NCI-H1105 (cell line): Measurements from ENCODE around the gene CCAR1.
"Not testable (repeated sequence)": the region's sequence is repeated elsewhere in the genome, so short reads cannot be mapped to it uniquely, and the experiment has no call there.

Experiments used
- DNase-seq: peaks from one replicate; lab custom pipeline; 2025; lab: John Stamatoyannopoulos, UW

CCAR1 gene

DNA sequence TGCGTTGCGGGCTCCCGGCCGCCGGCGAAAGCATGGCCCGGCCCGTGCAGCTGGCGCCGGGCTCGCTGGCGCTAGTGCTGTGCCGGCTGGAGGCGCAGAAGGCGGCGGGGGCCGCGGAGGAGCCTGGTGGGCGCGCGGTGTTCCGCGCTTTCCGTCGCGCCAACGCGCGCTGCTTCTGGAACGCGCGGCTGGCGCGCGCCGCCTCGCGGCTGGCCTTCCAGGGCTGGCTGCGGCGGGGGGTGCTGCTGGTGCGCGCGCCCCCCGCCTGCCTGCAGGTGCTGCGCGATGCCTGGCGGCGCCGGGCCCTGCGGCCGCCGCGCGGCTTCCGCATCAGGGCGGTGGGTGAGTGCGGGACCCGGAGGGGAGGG, 106.5 kb downstream of the CCAR1 start:
- not testable (repeated sequence) for DNase-seq

DNA sequence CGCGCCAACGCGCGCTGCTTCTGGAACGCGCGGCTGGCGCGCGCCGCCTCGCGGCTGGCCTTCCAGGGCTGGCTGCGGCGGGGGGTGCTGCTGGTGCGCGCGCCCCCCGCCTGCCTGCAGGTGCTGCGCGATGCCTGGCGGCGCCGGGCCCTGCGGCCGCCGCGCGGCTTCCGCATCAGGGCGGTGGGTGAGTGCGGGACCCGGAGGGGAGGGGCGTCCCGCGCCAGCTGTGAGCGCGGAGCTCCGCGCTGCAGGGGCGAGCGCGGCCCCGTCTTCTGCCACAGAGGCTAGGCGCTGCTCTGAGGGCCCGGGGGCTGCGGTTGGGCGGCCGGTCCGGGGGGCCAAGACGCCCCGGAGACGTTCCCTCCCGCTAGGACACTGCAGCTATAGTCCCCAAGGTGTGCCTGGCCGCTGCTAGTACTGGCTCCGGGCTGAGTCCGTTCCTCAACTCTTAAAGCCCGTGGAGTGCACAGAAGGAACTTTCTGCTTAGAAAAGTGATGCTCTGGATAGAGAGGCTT, 107.1 kb downstream of the CCAR1 start:
- not testable (repeated sequence) for DNase-seq

DNA sequence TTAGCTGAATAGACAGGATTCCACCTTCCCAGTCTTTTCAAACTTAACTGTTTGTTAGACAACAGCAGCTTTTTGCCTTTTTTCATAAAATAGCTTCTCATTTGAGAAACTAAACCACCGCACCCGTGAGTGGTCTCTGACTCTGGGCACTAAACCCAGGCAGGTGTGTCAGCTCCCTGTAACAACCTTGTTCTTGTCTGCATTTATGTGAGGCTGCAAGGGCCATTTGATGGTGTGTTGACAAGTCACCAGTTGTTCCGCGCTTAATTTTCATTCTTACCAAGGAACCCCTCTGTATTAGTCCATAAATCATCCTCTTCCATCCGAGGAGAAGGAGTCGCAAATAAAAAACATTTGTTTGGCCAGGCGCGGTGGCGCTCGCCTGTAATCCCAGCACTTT, 107.8 kb downstream of the CCAR1 start:
- DNase-seq, result no peak

DNA sequence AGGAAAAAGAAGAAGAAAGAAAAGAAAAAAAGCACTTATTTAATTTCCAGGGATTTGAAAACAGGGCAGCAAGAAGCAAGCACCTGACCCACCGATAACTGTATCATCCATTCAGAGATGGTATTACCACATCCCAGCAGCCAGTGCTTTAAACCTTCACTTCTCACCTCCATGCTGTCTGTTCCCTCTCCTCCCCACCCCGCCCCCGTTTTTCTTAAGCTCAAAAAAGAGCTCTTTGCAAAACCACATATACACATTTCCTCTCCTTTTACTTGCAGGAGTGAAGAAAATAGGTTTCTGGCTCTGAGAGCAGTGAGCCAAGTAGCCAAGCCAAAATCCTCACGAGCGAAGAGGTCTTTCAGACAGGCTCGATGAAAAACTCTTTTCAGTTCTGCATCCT, 108.5 kb downstream of the CCAR1 start:
- no peak for DNase-seq

GRCh38 chr10:68829952-68830351, 108.9 kb downstream of the CCAR1 start:
- no peak for DNase-seq

GRCh38 chr10:68831961-68832455, 111.0 kb downstream of the CCAR1 start:
- no peak for DNase-seq

DNA sequence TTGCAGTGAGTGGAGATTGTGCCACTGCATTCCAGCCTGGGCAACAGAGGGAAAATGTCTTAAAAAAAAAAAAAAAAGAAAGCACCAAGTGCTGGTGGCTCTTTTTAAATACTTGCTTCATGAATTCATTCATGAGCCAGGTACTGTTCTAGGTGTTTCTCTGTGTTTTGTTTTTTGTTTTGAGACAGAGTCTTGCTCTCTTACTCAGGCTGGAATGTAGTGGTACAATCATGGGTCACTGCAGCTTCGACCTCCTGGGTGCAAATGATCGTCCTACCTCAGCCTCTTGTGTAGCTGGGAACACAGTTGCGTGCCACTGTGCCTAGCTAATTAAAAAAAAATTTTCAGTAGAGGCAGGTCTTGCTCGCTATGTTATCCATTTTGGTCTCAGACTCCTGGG, 111.6 kb downstream of the CCAR1 start:
- DNase-seq, result no peak

DNA sequence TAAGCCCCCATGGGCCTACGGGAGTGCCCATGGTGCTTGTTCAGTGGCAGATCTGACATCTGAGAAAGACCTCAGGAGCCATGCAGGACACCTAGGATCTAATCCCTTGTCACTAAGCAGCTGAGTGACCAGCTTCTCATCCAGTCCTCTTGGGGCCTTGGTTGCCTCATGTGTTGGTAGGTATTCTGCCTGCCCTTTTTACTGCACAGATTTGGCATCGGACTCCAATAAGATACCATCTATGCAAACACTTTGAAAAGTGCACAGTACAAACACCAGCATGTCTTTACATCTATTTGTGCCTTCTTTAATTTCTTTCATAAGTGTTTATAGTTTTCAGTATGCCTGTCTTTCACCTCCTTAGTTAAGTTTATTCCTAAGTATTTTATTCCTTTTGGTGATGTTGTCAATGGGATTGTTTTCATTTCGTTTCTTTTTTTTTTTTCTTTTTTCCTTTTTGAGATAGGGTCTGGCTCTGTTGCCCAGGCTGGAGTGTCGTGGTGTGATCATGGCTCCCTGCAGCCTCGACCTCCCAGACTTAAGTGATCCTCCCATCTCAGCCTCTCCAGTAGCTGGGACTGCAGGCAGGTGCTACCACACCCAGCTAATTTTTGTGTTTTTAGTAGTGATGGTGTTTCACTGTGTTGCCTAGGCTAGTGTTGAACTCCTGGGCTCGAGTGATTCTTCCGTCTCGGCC, 116.7 kb downstream of the CCAR1 start:
- no peak for DNase-seq

GRCh38 chr10:68840650-68841049, 119.6 kb downstream of the CCAR1 start:
- DNase-seq, result not testable (repeated sequence)
